Stimulated activated CD8-positive, alpha-beta memory T cell treated with anti-CD3 and anti-CD28 coated beads, Interleukin-7, amount 100 ng/mL, for 4 hours (primary cell): Measurements from ENCODE around the gene UBA3.

Experiments used
- DNase-seq, 2 donors: peaks; one replicate each; pipeline ENCODE4 v3.0.0-alpha.2; 2020; ENCODE audit warnings: low read depth in 2 of 2

Gene UBA3

GRCh38 chr3:69012100-69012799, 67.9 kb downstream of the UBA3 start:
- DNase-seq = no peak

DNA sequence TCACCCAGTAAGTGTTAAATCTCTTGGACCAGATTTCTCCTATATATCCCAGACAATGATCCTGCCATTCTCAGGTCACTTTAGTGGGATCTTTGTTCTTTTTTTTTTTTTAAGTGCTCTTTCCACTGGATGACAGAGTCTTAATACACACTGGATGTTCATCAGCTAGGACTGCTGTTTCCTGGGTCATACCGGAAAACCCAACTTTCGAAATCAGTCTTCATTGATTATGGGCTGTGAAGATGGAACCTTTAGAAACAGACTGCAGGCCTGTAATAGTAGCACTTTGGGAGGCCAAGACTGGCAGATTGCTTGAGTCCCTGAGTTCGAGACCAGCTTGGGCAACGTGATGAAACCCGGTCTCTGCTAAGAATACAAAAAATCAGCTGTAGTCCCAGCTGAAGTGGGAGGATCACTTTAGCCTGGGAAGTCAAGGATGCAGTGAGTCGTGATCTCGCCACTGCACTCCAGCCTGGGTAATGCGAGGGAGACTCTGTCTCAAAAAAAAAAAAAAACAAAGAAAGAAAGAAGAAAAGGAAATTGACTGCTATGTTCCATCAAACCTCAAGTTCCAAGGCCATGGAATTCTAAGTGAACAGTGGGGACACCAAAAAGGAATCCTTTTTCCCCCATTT, 69.0 kb downstream of the UBA3 start:
- no peak for DNase-seq

DNA sequence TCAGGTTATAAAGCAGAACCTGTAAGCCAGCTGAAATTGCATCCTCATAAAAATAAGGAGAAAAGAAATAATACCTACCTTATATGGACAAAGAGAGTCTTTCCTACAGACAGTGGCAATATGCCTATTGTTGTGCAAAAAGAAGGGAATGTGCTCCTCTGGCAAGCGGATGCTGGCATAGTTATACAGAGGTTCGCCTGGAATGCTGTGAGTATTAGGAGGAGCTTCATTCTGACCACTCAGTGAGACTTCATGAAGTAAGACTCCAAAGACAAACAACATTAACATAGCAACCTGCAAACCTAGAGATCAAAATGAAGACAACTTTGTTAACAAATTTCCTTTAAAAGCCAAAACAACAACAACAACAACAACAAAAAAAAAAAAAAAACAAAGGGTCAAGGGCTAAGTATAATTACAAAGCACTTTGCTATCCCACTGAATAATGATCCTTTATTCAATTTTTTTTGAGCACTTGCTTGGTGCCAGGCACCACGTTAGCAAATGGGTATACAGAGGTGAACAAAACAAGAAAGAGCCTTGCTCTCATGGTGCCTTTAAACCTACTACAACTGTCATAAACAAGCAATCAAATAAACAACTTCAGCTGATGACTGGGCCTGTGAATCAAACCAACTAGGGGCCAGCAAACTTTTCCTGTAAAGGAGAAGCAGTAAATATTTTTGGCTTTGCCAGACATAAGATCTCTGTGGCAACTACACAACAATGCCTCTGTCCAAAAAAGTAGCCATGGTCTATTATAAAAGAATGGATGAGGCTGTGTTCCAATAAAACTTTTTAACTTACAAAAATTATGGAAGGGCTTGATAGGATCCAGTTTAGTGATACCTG, 70.4 kb downstream of the UBA3 start:
- no peak for DNase-seq

- no peak for DNase-seq
Observed at GRCh38 chr3:69008980-69009379, 71.2 kb downstream of the UBA3 start.

DNA sequence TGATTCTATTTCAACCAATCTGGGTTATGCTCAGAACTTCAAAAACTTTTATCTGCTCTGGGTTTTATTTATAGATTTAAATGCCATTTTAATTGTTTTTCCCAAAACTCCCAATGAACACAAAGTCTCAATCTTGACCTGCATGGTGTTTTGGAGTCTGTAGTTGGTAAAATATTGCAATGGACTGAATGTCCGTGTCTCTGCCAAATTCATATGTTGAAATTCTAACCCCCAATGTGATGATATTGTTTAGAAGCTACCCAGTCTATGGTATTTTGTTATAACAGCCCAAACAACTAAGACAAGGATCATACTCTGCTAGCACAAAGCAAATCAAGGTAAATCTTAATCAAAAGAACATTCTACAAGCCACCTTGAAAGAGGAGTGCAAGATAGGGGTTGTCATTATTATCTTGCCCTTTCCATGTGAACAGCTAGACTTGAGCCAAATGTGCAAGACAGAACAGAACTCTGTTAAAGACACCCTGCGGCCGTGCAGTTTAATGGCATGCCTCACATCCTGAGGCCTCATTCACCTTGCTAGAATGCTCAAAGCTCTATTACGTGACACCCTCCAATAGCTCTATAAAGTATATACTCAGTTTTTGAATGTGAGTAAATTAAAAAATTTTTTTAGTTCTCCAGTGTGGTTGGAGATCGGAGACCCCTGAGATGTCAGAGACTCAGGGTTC, 74.2 kb downstream of the UBA3 start:
- no peak for DNase-seq

GRCh38 chr3:69005071-69005790, 74.9 kb downstream of the UBA3 start:
- DNase-seq = no peak
